ENCODE data around the gene AKR1B1.
A peak's percentile ranks its signal among the peaks of the same experiment; 100 is the strongest.

DNA sequence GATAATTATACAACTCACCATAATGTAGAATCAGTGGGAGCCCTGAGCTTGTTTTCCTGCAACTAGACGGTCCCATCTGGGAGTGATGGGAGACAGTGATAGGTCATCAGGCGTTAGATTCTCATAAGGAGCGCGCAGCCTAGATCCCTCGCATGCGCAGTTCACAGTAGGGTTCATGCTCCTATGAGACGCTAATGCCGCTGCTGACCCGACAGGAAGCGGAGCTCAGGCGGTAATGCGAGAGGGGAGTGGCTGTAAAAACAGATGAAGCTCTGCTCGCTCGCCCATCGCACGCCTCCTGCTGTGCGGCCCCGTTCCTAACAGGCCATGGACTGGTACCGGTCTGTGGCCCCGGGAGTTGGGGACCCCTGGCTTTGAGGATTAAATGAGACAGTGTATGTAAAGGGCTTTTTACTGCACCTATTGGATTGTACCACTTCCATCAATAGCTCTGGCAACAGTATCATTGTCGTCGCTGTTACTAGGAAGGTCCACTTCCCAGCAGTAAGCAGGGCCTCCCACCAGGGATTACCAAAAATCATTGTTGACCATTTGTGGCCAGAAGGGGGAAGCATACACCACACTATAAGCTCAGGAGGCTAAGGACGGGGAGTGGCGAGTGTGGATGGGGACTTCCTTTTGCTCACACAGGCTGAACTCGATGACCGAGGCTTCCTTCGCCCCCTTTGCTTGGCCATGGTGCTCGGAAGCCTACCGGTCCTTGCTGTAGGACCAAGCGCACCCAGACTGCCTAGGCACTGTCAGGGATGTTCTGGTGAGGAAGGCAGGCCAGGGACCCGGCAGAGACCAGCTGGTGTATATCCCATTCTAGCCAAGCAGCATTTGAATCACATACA lies 26.4 kb downstream of the AKR1B1 start:
- no peak for TF ChIP-seq POLR2A (IDR thresholded peaks at IDR 0.05; ENCODE audit: low read depth)
- TF ChIP-seq, protein P1, sequence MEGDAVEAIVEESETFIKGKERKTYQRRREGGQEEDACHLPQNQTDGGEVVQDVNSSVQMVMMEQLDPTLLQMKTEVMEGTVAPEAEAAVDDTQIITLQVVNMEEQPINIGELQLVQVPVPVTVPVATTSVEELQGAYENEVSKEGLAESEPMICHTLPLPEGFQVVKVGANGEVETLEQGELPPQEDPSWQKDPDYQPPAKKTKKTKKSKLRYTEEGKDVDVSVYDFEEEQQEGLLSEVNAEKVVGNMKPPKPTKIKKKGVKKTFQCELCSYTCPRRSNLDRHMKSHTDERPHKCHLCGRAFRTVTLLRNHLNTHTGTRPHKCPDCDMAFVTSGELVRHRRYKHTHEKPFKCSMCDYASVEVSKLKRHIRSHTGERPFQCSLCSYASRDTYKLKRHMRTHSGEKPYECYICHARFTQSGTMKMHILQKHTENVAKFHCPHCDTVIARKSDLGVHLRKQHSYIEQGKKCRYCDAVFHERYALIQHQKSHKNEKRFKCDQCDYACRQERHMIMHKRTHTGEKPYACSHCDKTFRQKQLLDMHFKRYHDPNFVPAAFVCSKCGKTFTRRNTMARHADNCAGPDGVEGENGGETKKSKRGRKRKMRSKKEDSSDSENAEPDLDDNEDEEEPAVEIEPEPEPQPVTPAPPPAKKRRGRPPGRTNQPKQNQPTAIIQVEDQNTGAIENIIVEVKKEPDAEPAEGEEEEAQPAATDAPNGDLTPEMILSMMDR (IDR thresholded peaks at IDR 0.05) = peak; percentile 69 to 84 (median 72)
